GM13976 (cell line): Measurements from ENCODE around the gene GJD3.

Experiments used
- DNase-seq: peaks from one replicate; pipeline ENCODE4 v3.0.0; 2012; ENCODE audit warnings: low spot score
- in situ Hi-C: fragments of 300-500 bp; cut with MboI; formaldehyde crosslinking; loops from one replicate; pipeline ENCODE4 v1.12.0; 2022; ENCODE audit warnings: low sequenced_read_pairs, mixed read lengths, inconsistent platforms; ENCODE audit not compliant: unreplicated experiment
- TF ChIP-seq, protein P1 (sequence below): IDR thresholded peaks from 2 replicates; pipeline ENCODE4 v1.5.1; 2012; ENCODE audit warnings: borderline replicate concordance, mild to moderate bottlenecking; ENCODE audit not compliant: insufficient read depth; ENCODE audit errors: extremely low read depth, missing control alignments, control extremely low read depth

The GJD3 gene

GRCh38 chr17:40338941-40339649, 25.4 kb downstream of the GJD3 start:
- in situ Hi-C loops: no loop called here
- TF ChIP-seq, protein P1, sequence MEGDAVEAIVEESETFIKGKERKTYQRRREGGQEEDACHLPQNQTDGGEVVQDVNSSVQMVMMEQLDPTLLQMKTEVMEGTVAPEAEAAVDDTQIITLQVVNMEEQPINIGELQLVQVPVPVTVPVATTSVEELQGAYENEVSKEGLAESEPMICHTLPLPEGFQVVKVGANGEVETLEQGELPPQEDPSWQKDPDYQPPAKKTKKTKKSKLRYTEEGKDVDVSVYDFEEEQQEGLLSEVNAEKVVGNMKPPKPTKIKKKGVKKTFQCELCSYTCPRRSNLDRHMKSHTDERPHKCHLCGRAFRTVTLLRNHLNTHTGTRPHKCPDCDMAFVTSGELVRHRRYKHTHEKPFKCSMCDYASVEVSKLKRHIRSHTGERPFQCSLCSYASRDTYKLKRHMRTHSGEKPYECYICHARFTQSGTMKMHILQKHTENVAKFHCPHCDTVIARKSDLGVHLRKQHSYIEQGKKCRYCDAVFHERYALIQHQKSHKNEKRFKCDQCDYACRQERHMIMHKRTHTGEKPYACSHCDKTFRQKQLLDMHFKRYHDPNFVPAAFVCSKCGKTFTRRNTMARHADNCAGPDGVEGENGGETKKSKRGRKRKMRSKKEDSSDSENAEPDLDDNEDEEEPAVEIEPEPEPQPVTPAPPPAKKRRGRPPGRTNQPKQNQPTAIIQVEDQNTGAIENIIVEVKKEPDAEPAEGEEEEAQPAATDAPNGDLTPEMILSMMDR: no peak
- DNase-seq: no peak

DNA sequence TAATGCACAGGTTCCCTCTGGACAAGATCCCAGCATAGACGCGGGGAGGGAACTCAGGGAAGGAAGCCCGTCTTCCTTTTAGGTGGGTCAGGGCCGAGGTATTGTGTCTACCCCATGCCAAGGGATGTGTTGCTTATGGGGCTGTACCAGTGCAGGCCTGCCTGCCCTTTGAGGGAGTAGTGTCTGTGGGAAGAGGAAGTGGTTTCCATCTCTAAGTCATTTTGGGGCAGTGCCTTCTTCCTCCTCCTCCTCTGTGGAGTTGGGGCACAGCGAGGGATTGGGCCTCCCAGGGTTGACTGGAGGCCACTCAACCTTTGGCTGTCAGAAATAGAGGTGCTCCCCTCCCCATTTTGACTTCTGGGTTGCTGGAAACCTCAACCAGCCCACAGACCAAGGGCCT, 26.5 kb downstream of the GJD3 start:
- TF ChIP-seq, protein P1: no peak
- DNase-seq: no peak
- in situ Hi-C loops: no loop called here

- TF ChIP-seq, protein P1: no peak
- in situ Hi-C loops: no loop called here
- no peak for DNase-seq
Observed at GRCh38 chr17:40337351-40337750, 27.2 kb downstream of the GJD3 start.

- TF ChIP-seq, protein P1: no peak
- DNase-seq: no peak
- in situ Hi-C loops: no loop called here
Observed at GRCh38 chr17:40335620-40336019, 28.9 kb downstream of the GJD3 start.

DNA sequence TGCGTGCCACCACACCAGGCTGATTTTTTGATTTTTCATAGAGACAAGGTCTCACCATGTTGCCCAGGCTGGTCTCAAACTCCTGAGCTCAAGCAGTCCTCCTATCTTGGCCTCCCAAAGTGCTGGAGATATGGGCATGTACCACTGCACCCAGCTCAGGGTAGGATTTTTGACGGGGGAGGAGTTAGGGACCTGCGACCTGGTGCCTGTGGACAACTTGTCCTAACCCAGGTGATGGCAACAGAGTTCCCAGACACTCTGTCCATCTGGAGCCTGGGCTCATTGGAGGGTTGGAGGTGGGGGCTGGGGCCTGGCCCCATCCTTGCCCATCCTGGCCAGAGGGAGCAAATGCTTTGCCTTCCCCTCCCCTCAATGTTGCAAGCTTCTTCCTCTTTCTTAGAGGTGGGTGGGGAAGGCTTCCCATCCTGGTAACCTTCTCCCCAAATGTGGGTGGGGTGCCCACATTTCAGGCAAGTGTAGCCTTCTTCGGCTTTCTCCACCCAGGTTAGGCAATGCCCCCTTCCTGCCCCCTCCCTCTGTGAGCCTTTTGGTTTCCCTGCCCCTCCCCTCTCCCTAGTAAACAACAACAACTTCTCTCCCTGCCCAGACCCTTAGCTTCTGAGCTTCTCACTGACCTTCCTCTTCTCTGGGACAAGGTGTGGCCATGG, 30.6 kb downstream of the GJD3 start:
- in situ Hi-C loops: no loop called here
- TF ChIP-seq, protein P1: no peak
- no peak for DNase-seq

DNA sequence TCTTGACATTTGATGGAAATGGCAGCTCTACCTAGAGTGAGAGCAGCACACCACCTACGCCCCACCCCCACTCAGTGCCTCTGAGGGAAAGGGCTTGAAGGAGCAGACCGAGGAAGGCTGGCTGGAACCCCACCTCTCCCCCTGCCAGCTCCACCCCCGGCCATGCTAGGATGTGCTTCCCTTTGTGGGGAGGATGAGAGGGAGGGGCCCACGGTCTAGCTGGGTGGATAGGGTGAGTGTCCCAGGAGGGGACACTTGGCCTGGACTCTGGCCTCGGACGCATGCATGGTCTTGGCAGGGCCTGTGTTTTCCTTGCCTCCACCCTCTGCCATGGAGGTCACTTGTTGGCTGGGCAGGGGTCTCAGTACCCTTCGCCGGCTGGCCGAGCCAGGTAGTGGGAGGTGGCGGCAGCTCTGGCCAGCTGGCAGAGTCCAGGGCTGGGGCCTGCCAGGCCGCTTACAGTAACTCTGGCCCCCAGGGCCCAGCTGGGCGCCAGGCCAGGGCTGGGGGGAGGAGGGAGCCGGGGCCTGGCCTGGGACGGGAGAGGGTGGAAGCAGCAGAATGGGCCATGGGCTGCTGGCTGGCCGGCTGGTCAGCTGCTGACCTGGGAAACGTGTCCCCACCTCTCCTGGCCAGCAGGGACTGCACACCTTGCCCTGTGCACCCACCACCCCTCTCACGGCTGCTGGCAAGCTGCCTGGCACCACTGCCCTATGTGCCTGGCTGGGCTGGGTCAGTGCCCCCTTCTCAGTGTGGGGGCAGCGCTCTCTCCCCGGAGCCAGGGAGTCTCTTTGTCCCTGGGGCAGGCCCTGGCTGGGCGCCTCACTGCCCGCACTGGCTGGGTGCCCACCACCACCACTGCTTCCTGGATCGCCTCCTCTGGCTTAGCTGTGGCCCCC, 32.5 kb downstream of the GJD3 start:
- in situ Hi-C loops: no loop called here
- TF ChIP-seq, protein P1: no peak
- DNase-seq: no peak
